Stimulated activated CD4-positive, alpha-beta T cell treated with anti-CD3 and anti-CD28 coated beads, Interleukin-2, amount 100 ng/mL, for 4 hours (primary cell): ENCODE results near the gene CXorf38.

Experiments
- DNase-seq: peaks from one replicate; pipeline ENCODE4 v3.0.0-alpha.2; 2020; ENCODE audit warnings: low read depth

CXorf38 gene, protein sequence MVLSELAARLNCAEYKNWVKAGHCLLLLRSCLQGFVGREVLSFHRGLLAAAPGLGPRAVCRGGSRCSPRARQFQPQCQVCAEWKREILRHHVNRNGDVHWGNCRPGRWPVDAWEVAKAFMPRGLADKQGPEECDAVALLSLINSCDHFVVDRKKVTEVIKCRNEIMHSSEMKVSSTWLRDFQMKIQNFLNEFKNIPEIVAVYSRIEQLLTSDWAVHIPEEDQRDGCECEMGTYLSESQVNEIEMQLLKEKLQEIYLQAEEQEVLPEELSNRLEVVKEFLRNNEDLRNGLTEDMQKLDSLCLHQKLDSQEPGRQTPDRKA

DNA sequence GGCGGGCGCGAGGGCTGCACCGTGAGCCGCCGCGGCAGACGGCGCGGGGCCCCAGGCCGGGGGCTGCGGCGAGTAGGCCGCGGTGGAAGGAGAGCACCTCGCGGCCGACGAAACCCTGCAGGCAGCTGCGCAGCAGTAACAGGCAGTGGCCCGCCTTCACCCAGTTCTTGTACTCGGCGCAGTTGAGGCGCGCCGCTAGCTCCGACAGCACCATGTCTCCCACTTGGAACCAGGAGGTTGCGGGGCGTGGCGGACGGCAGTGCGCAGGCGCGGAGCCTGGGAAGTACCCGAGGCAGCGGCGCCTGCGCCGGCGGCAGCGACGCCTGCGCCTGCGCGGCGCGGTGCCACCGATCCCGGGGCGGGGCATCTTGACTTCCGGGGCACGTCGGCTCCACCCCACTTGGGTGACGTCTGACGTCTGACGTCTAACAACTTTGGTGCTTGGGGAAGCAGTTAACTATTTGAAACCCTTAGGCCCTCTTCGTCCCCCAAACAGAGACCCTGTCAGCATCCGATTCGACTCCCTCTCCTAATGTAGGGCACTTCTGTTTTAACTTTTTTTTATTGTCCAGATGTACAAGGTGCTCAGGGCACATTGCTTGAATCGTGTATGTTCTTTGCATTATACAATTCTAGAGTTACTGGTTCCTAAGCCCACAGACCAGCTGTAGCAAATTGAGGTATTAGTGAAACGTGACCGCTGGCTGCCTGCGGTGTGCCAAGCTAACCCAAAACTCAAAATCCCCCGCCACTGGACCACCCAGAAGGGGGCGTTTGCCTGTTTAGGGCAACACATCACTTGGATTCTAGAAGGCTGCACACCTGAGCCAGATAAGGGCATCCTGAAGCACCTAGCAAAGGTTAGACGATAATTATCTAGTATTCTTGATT, at the start of gene CXorf38:
TSS of gene CXorf38 (minus strand) at position 255 of the 891 bp plus-strand sequence. CDS start at position 214, 41 bp downstream.
- peak; percentile 86 for DNase-seq

DNA sequence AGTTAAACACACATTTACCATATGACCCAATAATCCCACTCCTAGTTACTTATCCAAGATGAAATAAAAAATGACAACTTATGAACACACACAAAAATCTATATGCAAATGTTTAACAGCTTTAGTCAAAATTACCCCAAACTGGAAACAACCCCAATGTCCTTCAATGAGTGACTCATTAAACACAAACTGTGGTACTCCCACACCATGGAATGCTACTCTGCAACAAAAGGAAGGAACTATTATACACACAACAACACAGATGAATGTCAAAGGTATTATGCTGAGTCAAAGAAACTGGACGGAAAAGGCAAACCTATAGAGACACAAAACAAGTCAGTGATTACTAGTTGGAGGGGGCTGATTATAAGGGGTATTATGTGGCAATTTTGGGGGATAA, 47.4 kb upstream of the CXorf38 start:
- no peak for DNase-seq

DNA sequence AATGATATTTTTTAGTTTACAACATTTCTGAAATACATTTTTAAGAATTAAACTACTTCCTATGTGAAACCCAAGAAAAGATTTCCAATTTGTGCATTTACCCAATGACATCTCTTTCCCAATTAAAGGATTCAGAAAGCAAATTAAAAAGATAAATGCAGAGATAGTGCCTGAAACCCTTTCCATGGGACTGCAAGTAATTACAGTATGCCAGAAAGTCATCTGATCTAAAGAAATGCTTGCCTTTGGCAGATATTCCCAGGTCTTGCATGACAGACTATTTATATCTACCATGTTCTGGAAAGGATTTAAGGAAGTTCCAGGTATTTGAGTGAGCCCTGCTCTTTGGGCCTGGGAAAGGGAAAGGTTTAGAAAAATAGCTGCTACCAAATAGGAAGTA, 41.6 kb upstream of the CXorf38 start:
- no peak for DNase-seq

DNA sequence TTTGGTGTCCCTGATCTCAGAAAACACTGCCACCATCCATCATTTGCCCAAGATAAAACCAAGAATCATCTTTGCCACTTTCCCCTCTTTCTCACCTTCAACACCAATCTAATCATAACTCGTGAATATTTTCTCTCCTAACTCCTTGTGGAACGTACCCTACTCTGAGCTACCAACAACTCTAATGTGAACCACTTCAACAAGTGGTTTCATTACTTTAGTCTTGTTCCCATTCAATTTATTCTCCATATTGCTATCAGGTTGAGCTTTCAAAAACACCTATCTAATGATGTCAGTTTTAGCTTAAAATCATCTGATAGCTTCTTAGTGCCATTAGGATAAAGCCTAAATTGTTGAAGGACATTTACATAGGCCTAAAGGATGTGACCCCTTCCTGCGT, 39.8 kb upstream of the CXorf38 start:
- DNase-seq, result no peak

DNA sequence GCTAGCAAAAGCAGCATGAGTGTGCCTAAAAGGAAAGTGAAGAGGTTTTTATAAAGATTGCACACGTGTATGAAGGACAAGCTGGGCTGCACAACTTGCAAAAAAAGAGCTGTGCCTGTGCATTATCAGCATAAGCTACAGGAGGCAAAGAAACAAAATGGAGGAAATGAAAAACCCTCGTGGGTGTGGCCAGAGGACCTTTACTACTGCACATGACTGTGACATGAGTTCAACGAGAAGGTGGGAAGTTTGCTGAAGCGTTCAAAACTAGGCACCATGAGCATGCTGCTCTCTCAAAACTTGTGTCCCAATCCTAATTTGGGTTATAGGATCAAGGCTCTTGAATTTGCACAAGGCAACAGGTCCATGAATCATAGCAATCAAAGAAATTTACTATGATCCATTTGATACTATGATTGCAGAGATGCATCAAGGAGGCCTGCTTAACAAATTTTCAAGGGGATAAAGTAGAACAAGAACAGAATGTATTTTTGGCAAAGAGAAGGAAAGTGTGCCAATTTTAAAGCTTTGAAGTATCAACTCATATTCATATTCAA, 38.1 kb upstream of the CXorf38 start:
- DNase-seq, result no peak

DNA sequence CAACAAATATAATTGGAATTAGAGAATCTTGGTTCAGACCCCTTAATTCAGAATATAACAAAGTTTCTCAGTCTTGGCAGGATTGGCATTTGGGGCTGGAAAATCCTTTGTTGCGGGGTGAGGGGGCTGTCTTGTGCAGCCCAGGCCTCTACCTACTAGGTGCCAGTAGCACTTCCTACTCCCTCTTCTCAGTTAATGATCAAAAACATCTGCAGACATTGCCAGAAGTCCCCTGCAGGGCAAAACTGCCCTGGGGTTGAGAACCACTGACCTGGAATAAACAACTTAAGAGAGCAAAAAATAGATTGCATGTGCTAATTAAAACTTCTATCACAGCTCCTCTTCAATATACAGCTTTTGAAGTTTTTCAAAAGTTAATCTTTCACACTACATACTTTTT, 36.7 kb upstream of the CXorf38 start:
- DNase-seq, result no peak

DNA sequence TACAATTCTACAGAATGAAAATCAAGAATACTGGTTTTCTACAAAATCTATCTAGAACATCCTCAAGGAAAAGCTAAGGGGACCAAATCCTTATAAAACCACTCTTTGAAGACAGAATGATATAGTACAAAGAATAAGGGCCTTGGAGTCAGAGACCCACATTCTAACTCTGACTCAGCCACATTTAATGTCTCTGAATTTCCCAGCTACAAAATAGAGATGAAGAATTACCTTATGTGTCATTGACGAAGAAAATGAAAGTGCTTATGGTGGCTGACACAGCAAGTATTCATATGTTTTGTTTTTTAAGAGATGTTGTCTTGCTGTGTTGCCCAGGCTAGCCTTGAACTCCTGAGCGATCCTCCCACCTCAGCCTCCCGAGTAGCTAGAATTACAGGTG, 35.9 kb upstream of the CXorf38 start:
- DNase-seq, result no peak

DNA sequence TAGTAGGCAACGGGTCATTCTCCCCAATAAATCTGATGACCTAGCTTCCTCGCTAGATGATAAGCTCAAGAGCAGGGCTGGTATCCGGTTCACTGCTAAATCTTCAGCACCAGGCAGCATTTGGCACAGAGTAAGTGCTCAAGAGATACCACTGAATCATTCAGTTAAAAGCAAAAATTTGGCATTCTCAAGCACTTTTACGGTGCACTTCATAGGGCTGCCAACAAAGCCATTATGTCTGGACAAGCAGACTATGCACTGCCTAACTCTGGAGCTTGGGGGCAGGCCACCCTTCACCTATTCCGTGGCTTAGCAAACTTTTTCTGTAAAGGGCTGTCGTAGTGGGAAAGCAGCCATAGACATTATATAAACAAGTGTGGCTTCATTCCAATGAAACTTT, 23.8 kb upstream of the CXorf38 start:
- no peak for DNase-seq

DNA sequence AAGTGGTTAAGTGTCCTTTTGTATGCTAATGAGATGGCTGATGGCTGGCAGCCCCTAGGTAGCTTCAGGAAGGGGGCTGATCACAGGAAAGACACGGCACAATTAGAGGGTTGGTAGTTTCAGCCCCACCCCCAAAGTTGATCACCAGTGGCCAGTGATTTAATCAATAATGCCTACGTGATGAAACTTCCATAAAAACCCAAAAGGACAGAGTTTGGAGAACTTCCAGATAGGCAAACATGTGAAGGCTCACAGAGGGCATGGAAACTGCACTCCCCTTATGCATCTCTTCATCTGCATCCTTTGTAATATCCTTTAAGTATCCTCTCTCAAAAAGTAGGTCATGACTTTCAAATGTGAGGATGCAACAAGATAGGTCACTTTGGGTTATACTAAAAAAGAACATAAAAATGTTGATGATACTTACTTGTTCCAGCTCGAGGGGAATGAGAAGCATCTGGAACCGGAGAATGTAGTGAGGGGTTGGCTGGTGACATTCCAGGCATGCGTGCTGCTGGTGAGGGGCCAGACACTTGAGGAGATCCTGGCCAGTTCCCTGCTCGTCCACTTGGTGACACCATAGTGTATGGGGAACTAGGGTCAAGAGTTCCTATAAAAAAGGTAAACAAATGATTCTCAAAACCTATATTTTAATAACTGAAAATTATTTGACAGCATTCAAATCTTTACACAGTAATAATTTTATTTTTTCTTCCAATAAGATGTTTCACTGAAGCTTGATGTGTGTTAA, 16.7 kb upstream of the CXorf38 start:
- DNase-seq, result no peak

DNA sequence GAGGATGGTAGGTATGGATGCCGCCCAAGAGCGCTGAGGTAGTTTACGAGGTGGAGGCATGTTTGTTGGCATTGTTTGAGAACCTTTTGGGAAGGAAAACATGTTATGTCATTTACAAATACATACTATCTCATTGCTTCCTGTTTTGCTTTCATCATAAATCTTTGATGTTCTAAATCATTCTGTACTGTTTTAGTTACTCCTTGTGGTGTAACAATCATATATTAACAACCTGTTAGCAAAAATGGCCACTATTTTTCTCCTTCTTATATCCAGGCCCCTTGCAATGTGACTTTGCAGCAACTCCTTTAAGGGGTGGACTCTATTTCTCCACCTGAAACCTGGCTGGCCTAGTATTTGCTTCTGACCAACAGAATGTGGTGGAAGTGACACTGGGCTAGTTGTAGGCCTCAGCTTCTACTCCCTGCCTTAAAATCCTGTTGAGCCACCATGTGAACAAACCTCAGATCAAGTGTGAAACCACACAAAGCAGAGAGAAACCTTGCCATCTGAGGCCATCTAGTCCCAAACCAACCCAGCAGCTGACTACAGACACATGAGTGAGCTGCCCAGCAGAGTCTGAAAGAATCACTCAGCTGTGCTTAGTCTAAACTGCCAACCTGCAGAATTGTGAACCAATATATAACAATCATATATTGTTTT, 15.8 kb upstream of the CXorf38 start:
- no peak for DNase-seq

DNA sequence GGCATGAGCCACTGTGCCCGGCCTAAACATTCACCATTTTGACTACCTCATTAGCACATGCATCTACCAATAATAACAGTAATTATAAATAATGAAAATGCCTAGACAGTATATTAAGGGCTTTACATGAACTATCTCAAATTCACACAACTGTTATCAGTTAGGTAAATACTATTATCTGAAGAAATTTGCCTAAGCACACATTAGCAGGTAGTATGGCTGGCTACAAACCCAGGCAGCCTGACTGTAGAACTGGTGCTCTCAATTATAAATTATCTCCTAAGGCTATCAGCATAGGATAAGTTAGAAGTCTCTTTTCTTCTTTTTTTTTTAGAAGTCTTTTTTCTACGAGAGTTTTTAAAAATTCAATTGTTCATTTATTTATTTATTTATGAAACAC, 14.1 kb upstream of the CXorf38 start:
- DNase-seq, result no peak

DNA sequence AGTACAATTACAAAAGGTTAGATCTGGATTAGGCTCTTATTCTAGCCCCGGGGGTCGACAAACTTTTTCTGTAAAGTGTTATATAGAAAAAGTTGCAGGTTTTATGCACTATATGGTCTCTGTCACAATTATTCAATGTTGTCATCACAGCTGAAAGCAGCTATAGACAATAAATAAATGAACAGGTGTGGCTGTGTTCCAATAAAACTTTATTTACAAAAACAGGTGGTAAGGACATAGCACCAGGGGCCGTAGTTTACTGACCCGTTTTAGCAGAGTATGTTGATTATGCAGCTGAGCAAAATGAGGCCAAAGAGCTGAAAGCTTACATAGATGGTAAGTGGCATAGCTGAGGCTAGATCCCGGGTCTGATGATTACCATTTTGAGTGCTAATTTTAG, 13.0 kb upstream of the CXorf38 start:
- no peak for DNase-seq

DNA sequence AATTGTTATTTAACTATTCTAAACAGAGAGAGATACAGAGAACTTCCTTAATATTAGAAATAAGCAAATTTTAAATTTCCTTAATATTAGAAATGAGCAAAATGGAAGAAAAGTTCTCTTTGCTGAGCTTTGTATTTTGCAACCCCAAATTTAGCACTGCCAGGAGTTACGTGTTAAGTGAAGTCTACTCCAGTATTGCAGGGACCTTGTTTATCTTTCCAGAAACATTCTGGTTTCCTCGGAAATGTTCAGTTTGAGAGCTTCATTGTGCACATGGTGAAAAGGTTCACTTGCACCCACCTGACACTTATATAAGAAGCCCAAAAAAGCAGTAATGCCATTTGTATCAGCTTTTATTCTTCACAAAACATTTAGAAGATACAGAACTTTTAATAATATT, 6.2 kb upstream of the CXorf38 start:
- no peak for DNase-seq

DNA sequence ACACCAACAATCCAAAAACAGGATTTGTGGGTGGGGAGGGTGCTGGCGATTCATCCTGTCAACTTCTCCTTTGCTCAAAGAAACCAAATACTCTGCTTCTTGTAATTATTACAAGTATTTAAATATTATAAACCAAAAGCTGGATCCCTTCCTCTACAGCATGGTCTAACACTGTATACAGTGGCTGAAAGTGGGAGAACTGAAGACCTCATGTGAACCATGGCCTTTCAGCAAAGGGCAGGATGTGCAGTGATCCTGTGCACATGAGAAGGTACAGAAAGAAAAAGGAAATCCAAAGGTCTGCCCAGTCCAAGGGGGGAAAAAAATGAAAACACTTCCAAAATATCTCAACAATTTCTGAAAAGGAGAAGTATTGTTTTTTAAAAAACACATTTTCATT, 5.3 kb upstream of the CXorf38 start:
- DNase-seq, result no peak

DNA sequence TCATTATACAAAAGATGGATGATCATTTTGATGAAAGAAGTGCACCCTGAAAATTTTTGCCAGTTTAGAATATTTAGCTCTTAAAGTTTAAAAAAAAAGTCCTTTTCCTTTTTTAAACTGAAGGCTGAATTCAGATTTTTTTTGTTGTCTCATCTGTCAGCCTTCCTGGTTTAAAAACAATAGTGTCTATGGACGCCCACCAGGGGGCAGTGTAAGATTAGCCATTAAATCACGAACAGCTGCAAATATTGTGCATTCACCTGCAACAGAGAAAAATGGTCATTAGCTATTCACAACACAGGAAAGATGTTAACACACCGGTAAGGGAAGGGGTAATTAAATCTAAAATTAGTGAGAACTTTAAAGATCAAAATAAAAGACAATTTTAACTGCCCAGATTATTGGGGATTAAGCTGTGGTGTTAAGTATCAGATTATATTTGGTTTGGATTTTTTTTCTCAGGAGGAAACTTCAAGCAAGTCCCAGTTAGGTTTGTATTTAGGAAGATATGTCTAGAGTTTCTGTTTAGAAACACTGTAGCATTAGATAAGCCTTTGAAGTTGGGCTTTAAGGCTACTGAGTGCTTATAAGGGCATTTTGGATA, 4.4 kb upstream of the CXorf38 start:
- DNase-seq, result peak; percentile 60

DNA sequence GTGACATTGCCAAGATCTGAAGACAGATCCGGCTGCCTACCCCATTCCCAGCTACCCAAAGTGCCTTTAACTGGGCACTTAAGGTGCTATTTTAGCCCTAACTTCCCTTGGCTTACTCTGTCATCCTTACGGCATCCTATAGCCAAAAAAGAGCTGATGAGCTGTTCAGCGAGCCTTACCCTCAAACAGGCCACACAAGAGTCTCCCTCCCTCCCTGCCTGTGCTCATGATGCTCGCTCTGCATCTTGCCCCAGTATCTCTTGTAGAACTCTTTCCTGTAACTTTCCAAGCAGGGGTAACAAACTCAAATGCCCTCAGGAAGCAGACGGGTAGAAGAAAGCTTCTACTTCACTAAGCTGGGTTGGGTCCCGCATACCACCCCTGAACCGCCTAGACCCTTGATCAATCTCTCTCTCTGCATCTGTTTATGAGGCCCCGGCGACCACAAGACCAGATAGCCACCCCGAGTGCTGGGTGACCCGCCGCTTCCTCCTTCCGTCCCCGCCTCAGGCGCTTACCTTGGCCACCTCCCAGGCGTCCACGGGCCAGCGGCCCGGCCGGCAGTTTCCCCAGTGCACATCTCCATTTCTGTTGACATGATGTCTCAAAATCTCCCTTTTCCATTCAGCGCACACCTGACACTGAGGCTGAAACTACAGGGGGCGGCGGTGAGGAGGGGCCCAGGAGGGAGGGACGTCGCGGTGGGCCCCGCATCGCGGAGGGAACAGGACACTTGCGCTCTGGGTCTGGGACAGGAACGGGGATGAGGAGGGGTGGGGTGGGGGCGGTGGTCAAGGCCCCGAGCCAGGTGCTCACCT, 663 bp downstream of the CXorf38 start:
- peak; percentile 9 for DNase-seq

DNA sequence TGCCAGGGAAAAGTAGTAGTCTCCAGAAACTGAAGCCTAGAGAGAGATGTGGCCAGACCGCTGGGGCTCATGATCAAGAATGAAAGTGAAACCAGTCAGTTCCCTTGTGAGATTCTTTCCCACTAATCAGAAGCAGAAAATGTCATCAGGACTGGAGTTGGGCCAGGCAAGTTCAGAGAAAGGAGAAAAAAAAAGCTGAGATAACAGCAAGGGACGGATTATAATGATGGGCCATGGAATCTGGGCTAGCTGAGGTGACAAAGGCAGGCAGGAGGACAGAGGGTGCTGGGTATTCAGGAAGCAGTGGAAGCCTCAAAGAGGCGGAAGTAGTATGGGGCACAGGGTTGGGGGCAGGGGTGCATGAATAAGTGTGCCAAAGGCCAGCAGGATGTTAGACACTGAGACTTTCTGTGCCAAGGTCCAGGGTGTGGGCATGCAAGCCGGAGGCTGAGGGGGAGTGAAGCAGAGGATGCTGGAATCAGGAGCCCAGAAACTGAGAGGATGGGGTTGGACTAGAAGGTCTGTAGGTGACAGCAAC, 2.5 kb downstream of the CXorf38 start:
- peak; percentile 6 for DNase-seq

DNA sequence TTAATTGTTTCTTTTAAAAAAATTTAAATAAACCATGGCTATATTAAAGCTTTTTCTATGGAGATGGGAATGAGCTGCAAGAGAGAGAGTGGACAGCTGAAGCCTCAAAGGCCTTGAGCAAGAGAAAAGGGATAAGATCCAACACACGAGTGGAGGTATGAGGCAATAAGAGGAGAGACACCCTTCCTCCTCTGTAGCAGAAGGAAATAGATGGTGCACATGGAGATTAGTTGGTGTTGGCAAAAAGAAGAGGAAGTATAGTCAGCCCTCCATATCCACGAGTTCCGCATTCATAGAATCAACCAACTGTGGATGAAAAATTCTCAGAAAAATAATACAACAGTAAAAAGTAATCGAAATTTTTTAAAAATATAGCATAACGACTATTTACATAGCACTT, 3.2 kb downstream of the CXorf38 start:
- no peak for DNase-seq

DNA sequence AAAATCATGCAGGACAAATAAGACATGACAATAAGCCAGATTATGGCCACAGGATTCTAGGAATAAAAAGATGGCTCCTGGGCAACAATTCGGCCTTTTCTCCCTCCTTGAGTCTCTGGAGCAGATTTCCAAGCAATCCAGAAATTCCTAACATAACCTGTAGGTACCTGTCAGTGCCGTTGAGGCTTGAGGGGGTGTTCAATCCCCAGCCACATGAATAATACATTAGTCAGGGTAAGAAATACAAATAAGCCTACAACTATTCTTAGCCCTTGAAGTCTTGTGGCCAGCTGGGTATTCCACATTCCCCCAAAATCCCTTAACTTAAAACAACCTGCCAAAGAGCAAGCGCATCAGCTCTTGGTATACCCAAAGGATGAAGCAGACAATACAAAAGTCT, 9.7 kb downstream of the CXorf38 start:
- DNase-seq, result no peak

DNA sequence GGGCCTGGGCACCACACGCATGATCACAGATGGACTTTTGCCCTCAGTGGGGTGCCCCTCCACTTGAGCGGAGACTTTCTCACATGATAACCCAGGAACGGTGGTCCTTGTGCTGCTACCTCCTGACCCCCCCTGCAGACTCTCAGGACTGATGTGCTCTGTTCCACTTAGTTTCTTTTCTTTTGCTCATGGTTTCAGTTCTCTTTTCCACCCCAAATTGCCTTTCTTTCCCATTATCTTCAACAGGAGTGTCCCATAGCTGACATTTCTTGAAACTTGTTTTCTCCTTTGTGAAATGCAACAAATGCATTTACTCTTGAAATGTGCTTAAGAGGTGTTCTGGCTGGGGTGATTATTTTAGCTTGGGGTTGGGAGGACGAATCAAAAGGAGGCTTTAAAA, 15.2 kb downstream of the CXorf38 start:
- no peak for DNase-seq
